Ishikawa (cell line): ENCODE results near the gene ALG11.

Source experiments
- EGR1 ChIP-seq: IDR thresholded peaks from 2 replicates; pipeline ENCODE4 v1.6.1; 2012
- EP300 ChIP-seq: IDR thresholded peaks from 2 replicates; pipeline ENCODE4 v1.6.1; 2012; ENCODE audit warnings: borderline replicate concordance
- FOXM1 ChIP-seq: IDR thresholded peaks from 2 replicates; pipeline ENCODE4 v1.6.1; 2012; ENCODE audit warnings: low read depth, borderline replicate concordance
- MAX ChIP-seq: IDR thresholded peaks from 2 replicates; pipeline ENCODE4 v1.6.1; 2012
- NFIC ChIP-seq: IDR thresholded peaks from 2 replicates; pipeline ENCODE4 v1.6.1; 2012
- REST ChIP-seq: IDR thresholded peaks from 2 replicates; pipeline ENCODE4 v1.6.1; 2012; ENCODE audit warnings: low read depth, mild to moderate bottlenecking
- TAF1 ChIP-seq: IDR thresholded peaks from 2 replicates; pipeline ENCODE4 v1.6.1; 2012; ENCODE audit warnings: low read depth, mild to moderate bottlenecking
- YY1 ChIP-seq: IDR thresholded peaks from 2 replicates; pipeline ENCODE4 v1.6.1; 2012; ENCODE audit warnings: low read depth

- TF ChIP-seq TAF1: no peak
- no peak for TF ChIP-seq MAX
- TF ChIP-seq YY1: no peak
- TF ChIP-seq REST: no peak
- TF ChIP-seq NFIC: no peak
- TF ChIP-seq EP300: no peak
- no peak for TF ChIP-seq FOXM1
- TF ChIP-seq EGR1: no peak
Observed at GRCh38 chr13:51997641-51998330, 14.4 kb upstream of the ALG11 start.
